ENCODE data around the gene GPR15. TPM values are rescaled to one million over a fixed set of nuclear protein-coding genes. Genes with fewer than 3 reads are reported as not detected.

The GPR15 gene
- total and polyA plus RNA-seq, 10 of the 15 experiments (the other 5 are each of a cell fraction or from before 2014, with no cell fraction given), result 70.7 to 150 (median 115) TPM

- H3K9ac ChIP-seq (ENCODE audit: control insufficient read depth, insufficient read depth, low read length), result no peak overlapping the region
- H2AFZ ChIP-seq (ENCODE audit: control insufficient read depth, low read depth, low read length), result no peak overlapping the region
- CTCF ChIA-PET, result interaction anchor here (1.3 kb wide), 1 partner anchor 11 kb away, joined by 4 read pairs; no protein-coding TSS in a partner anchor
- RAD21 ChIA-PET (ENCODE audit: unreplicated experiment), result no interaction called here
- no peaks in the 10 kb centered on the region for H3K9me3 ChIP-seq (replicated peaks; ENCODE audit: control insufficient read depth, insufficient read depth, low read length)
- intact Hi-C loops (cut with micrococcal nuclease; ENCODE audit: unreplicated experiment) (no loop called here), in situ Hi-C loops (cut with MboI) (no loop called here)
- 99% methylated on average over 4 of the region's 4 CpGs for WGBS (ENCODE audit: insufficient coverage, insufficient replicate concordance, low lambda C conversion rate, missing lambda C conversion rate)
- POLR2A ChIA-PET, result interaction anchor here (1.5 kb wide), 1 partner anchor 20 kb away, joined by 11 read pairs; no protein-coding TSS in a partner anchor
- no peaks in the 10 kb centered on the region for H3K27me3 ChIP-seq (replicated peaks in 1 of 2; ENCODE audit: control insufficient read depth in 2 of 2, insufficient read depth in 2 of 2, low read length in 1 of 2)
- SMC1A ChIA-PET (ENCODE audit: uncharacterized antibody, unreplicated experiment), result no interaction called here
- no peaks in the 10 kb centered on the region; the same call in 1 of the 2 replicates for H4K20me1 ChIP-seq (ENCODE audit: control insufficient read depth, insufficient read depth)
- no TSS peak for BruUV-seq (replicated peaks)
- TF ChIP-seq BHLHE40 (IDR thresholded peaks at IDR 0.05; ENCODE audit: borderline replicate concordance in 1 of 2, low read depth in 2 of 2, low read length in 1 of 2) (no peak), IRF3 (IDR thresholded peaks at IDR 0.05) (no peak), PAX5 (IDR thresholded peaks at IDR 0.05; ENCODE audit: borderline replicate concordance, low read depth, low read length) (no peak), BCL3 (IDR thresholded peaks at IDR 0.05; ENCODE audit: borderline replicate concordance, insufficient read depth, low read depth, low read length, poor library complexity, severe bottlenecking) (no peak), MYB (IDR thresholded peaks at IDR 0.05; ENCODE audit: borderline replicate concordance, low read depth, low read length) (no peak), SREBF2 (IDR thresholded peaks at IDR 0.05; ENCODE audit: low read length) (no peak), FOXK2 (IDR thresholded peaks at IDR 0.05) (no peak), RFX5 (IDR thresholded peaks at IDR 0.05; ENCODE audit: low read depth, low read length) (no peak), PRDM15 (CRISPR knock-in tag; IDR thresholded peaks at IDR 0.05) (no peak), TARDBP (IDR thresholded peaks at IDR 0.05; ENCODE audit: borderline replicate concordance) (no peak), ETV6 (conservative IDR thresholded peaks at IDR 0.05 in 1 of 2, IDR thresholded peaks at IDR 0.05 in 1 of 2; ENCODE audit: borderline replicate concordance in 1 of 2, low read depth in 1 of 2) (no peak), ZBTB33 (IDR thresholded peaks at IDR 0.05) (no peak), POLR2AphosphoS2 (IDR thresholded peaks at IDR 0.05; ENCODE audit: low read depth, low read length) (no peak), MEF2A (IDR thresholded peaks at IDR 0.05; ENCODE audit: insufficient read depth, low read depth, low read length) (no peak), NR2F1 (conservative IDR thresholded peaks at IDR 0.05) (no peak)
- H3K4me2 ChIP-seq (ENCODE audit: control insufficient read depth, insufficient read depth), result peak overlapping the region; percentile 68; the same call in 1 of the 2 replicates
- H3K79me2 ChIP-seq (ENCODE audit: control insufficient read depth, insufficient read depth, low read length), result peaks cover 53% of the 10 kb centered on the region
- H3K27ac ChIP-seq (ENCODE audit: control insufficient read depth, insufficient read depth), result no peak overlapping the region
- DNase-seq (ENCODE audit: low read depth, low spot score) (no peak), FAIRE-seq (no peak), ATAC-seq (peak; percentile 12; the same call in 2 of the 3 replicates)
- peak overlapping the region; percentile 13; the same call in 1 of the 2 replicates for H3K4me3 ChIP-seq
- no peaks in the 10 kb centered on the region for H3K4me1 ChIP-seq (ENCODE audit: control insufficient read depth, insufficient read depth, low read length)
- H3K36me3 ChIP-seq (ENCODE audit: control insufficient read depth in 2 of 2, insufficient read depth in 2 of 2, low read length in 1 of 2), result peaks cover 3 to 40% of the 10 kb centered on the region in 2 experiments
Measured at GRCh38 chr3:98583766-98584165, 52.0 kb downstream of the GPR15 start.

All from GM12878 (cell line).